HCT116 (cell line): ENCODE results near the gene LCE2B. TPM values are rescaled to one million over a fixed set of nuclear protein-coding genes. Genes with fewer than 3 reads are reported as not detected.

Source experiments
- ATAC-seq: fragments of 200-7000 bp; cut with Tn5 transposase; 2 replicates; pipeline ENCODE4 v1.9.1; 2020; ENCODE audit warnings: mild to moderate bottlenecking, moderate library complexity
- BruUV-seq: library from RNA; stranded (reverse); fragments of 400-500 nt; replicated peaks from 2 replicates; lab custom pipeline; 2021; lab: Mats Ljungman, UMichigan
- CTCF ChIA-PET: fragments of 300-600 bp; sonication (Branson Sonifier 250); formaldehyde crosslinking; loops from one replicate; lab custom pipeline; 2021; ENCODE audit warnings: antibody characterized with exemption; lab: Charles Lee
- POLR2A ChIA-PET: fragments of 300-600, 350-600 bp; sonication (Branson Sonifier 250); formaldehyde crosslinking; loops from one replicate; lab custom pipeline; 2021; ENCODE audit warnings: antibody characterized with exemption; lab: Charles Lee
- RAD21 ChIA-PET, 2 experiments: fragments of 300-600 bp; sonication (Branson Sonifier 250); formaldehyde crosslinking; loops; one replicate each; lab custom pipeline; 2023; ENCODE audit warnings: low total read pairs in 2 of 2; ENCODE audit not compliant: uncharacterized antibody in 2 of 2, unreplicated experiment in 2 of 2, low non-redundant PET in 1 of 2; lab: Charles Lee
- DNase-seq: peaks from one replicate; pipeline ENCODE4 v3.0.0-alpha.2; 2010; ENCODE audit warnings: low read depth, low spot score
- H2AFZ ChIP-seq: fragments of 200-600 bp; shearing (Covaris generic), sonication (generic); 2 replicates; pipeline ENCODE4 v1.6.1; 2017; ENCODE audit warnings: low read depth, mixed run types, mixed read lengths, antibody characterized with exemption, low read length; ENCODE audit not compliant: poor library complexity, severe bottlenecking
- H3K27ac ChIP-seq: 2 replicates; pipeline ENCODE4 v1.5.1; 2012; ENCODE audit warnings: low read depth, low read length
- H3K27me3 ChIP-seq: fragments of 200-600 bp; sonication (generic); 2 replicates; pipeline ENCODE4 v1.6.1; 2016; ENCODE audit warnings: mixed run types, low read length, mixed read lengths; ENCODE audit not compliant: insufficient read depth
- H3K36me3 ChIP-seq, 2 experiments: fragments of 200-500 bp in 1 of 2; fragments of 200-600 bp in 1 of 2; sonication (Bioruptor generic) in 1 of 2; sonication (generic) in 1 of 2; 2 replicates each; pipeline versions ENCODE4 v1.5.1 to v1.6.1; 2014 to 2016; ENCODE audit warnings: low read length in 2 of 2, inconsistent platforms in 1 of 2, mixed read lengths in 1 of 2, mixed run types in 1 of 2; ENCODE audit not compliant: insufficient read depth in 2 of 2, control insufficient read depth in 1 of 2
- H3K4me1 ChIP-seq, 2 experiments: fragments of 200-600 bp in 1 of 2; sonication (generic) in 1 of 2; 2 replicates each; pipeline versions ENCODE4 v1.5.1 to v1.6.1; 2012 to 2017; ENCODE audit warnings: low read length in 2 of 2, inconsistent platforms in 1 of 2, mild to moderate bottlenecking in 1 of 2, mixed read lengths in 1 of 2, mixed run types in 1 of 2, moderate library complexity in 1 of 2; ENCODE audit not compliant: insufficient read depth in 2 of 2, control insufficient read depth in 1 of 2
- H3K4me2 ChIP-seq: fragments of 200-600 bp; sonication (generic); 2 replicates; pipeline ENCODE4 v1.6.1; 2017; ENCODE audit warnings: mixed run types, low read length, mixed read lengths
- H3K4me3 ChIP-seq, 2 experiments: fragments of 200-600 bp in 1 of 2; sonication (generic) in 1 of 2; replicated peaks in 1 of 2; 2 replicates each; pipeline ENCODE4 v1.5.1; 2011 to 2016; ENCODE audit warnings: low read length in 2 of 2, control low read depth in 1 of 2, low read depth in 1 of 2, mild to moderate bottlenecking in 1 of 2, mixed read lengths in 1 of 2, mixed run types in 1 of 2
- H3K79me2 ChIP-seq: fragments of 200-600 bp; sonication (generic); 2 replicates; pipeline ENCODE4 v1.6.1; 2017; ENCODE audit warnings: mild to moderate bottlenecking, mixed run types, low read length, moderate library complexity, mixed read lengths; ENCODE audit not compliant: insufficient read depth
- H3K9ac ChIP-seq: fragments of 200-600 bp; sonication (generic); 2 replicates; pipeline ENCODE4 v1.6.1; 2016; ENCODE audit warnings: low read length, mixed read lengths
- H3K9me2 ChIP-seq: fragments of 200-600 bp; sonication (generic), shearing (Covaris generic); 2 replicates; pipeline ENCODE4 v1.6.1; 2017; ENCODE audit warnings: mixed run types, mild to moderate bottlenecking, moderate library complexity; ENCODE audit not compliant: insufficient read depth
- H3K9me3 ChIP-seq, 2 experiments: fragments of 200-500 bp in 1 of 2; fragments of 200-600 bp in 1 of 2; sonication (Bioruptor generic) in 1 of 2; sonication (generic) in 1 of 2; 2 replicates each; pipeline ENCODE4 v1.6.1; 2014 to 2017; ENCODE audit warnings: low read length in 2 of 2, mixed read lengths in 2 of 2, inconsistent platforms in 1 of 2, low read depth in 1 of 2, mild to moderate bottlenecking in 1 of 2, mixed run types in 1 of 2, moderate library complexity in 1 of 2; ENCODE audit not compliant: control insufficient read depth in 1 of 2, insufficient read depth in 1 of 2
- H4K20me1 ChIP-seq: fragments of 200-600 bp; sonication (generic), shearing (Covaris generic); 2 replicates; pipeline ENCODE4 v1.6.1; 2017; ENCODE audit warnings: mixed run types, mild to moderate bottlenecking, moderate library complexity; ENCODE audit not compliant: insufficient read depth
- EGR1 ChIP-seq: IDR thresholded peaks from 2 replicates; pipeline ENCODE4 v1.6.1; 2012; ENCODE audit warnings: low read depth
- ELF1 ChIP-seq: IDR thresholded peaks from 2 replicates; pipeline ENCODE4 v1.6.1; 2012; ENCODE audit warnings: low read depth, borderline replicate concordance
- EZH2phosphoT487 ChIP-seq: fragments of 200-600 bp; IDR thresholded peaks from 2 replicates; pipeline ENCODE4 v1.6.1; 2018; ENCODE audit warnings: antibody characterized with exemption, borderline replicate concordance
- FOSL1 ChIP-seq: IDR thresholded peaks from 2 replicates; pipeline ENCODE4 v1.6.1; 2012; ENCODE audit warnings: low read depth
- JUND ChIP-seq: IDR thresholded peaks from 2 replicates; pipeline ENCODE4 v1.6.1; 2012
- MAX ChIP-seq: IDR thresholded peaks from 2 replicates; pipeline ENCODE4 v1.6.1; 2012
- POLR2A ChIP-seq: IDR thresholded peaks from 2 replicates; pipeline ENCODE4 v1.7.0; 2011; ENCODE audit warnings: borderline replicate concordance; ENCODE audit not compliant: insufficient read depth, insufficient read length; ENCODE audit errors: extremely low read depth
- POLR2AphosphoS5 ChIP-seq: IDR thresholded peaks from 2 replicates; pipeline ENCODE4 v1.6.1; 2011; ENCODE audit warnings: mild to moderate bottlenecking, low read depth, low read length, moderate library complexity
- RAD21 ChIP-seq: IDR thresholded peaks from 2 replicates; pipeline ENCODE4 v1.6.1; 2012; ENCODE audit warnings: low read depth, mild to moderate bottlenecking
- SP1 ChIP-seq: IDR thresholded peaks from 2 replicates; pipeline ENCODE4 v1.6.1; 2012; ENCODE audit warnings: low read depth
- SRF ChIP-seq: IDR thresholded peaks from 2 replicates; pipeline ENCODE4 v1.6.1; 2012; ENCODE audit warnings: low read depth
- TCF7L2 ChIP-seq: IDR thresholded peaks from 2 replicates; pipeline ENCODE4 v1.7.0; 2011; ENCODE audit warnings: borderline replicate concordance, inconsistent platforms; ENCODE audit not compliant: insufficient read depth, insufficient read length; ENCODE audit errors: extremely low read depth
- ZNF274 ChIP-seq: fragments of 200-500 bp; sonication (Bioruptor generic); IDR thresholded peaks from 2 replicates; pipeline ENCODE4 v1.6.1; 2014; ENCODE audit warnings: mild to moderate bottlenecking, low read depth, low read length, inconsistent platforms
- intact Hi-C: fragments of 100-400 bp; cut with micrococcal nuclease; formaldehyde crosslinking; loops from 2 replicates; pipeline ENCODE4 v1.10.0; 2022
- total RNA-seq: library from RNA; stranded (reverse); gene quantifications from one replicate; pipeline ENCODE4 v1.2.1, GENCODE V29; 2021; ENCODE audit not compliant: unreplicated experiment
- TF ChIP-seq, protein P1 (sequence below): IDR thresholded peaks from 2 replicates; pipeline ENCODE4 v1.6.1; 2012; ENCODE audit warnings: low read depth
- TF ChIP-seq, protein P2 (sequence below): IDR thresholded peaks from 2 replicates; pipeline ENCODE4 v1.6.1; 2011; ENCODE audit warnings: mild to moderate bottlenecking, low read length, moderate library complexity; ENCODE audit not compliant: insufficient replicate concordance; ENCODE audit errors: extremely low read depth

The LCE2B gene
- total RNA-seq, 1 experiment from 2014 or later: not detected

- TF ChIP-seq, protein P1, sequence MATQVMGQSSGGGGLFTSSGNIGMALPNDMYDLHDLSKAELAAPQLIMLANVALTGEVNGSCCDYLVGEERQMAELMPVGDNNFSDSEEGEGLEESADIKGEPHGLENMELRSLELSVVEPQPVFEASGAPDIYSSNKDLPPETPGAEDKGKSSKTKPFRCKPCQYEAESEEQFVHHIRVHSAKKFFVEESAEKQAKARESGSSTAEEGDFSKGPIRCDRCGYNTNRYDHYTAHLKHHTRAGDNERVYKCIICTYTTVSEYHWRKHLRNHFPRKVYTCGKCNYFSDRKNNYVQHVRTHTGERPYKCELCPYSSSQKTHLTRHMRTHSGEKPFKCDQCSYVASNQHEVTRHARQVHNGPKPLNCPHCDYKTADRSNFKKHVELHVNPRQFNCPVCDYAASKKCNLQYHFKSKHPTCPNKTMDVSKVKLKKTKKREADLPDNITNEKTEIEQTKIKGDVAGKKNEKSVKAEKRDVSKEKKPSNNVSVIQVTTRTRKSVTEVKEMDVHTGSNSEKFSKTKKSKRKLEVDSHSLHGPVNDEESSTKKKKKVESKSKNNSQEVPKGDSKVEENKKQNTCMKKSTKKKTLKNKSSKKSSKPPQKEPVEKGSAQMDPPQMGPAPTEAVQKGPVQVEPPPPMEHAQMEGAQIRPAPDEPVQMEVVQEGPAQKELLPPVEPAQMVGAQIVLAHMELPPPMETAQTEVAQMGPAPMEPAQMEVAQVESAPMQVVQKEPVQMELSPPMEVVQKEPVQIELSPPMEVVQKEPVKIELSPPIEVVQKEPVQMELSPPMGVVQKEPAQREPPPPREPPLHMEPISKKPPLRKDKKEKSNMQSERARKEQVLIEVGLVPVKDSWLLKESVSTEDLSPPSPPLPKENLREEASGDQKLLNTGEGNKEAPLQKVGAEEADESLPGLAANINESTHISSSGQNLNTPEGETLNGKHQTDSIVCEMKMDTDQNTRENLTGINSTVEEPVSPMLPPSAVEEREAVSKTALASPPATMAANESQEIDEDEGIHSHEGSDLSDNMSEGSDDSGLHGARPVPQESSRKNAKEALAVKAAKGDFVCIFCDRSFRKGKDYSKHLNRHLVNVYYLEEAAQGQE: no peak
- TF ChIP-seq POLR2A: no peak
- TF ChIP-seq MAX: no peak
Observed at GRCh38 chr1:152656459-152656858, 29.5 kb upstream of the LCE2B start (continued).

DNA sequence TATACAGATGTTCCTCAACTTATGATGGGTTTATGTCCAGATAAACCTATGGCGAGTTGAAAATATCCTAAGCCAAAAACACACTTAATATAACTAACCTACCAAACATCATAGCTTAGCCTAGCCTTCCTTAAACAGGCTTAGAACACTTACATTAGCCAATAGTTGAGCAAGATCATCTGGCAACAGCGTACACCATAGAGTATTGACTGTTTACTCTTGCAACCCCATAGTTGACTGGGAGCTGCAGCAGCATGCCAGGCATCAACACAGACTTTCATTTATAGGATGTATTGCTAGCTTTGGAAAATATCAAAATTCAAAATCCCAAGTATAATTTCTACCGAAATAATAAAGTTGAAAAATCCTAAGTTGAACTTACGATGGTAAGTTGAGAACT, 28.2 kb upstream of the LCE2B start:
- CTCF ChIA-PET: interaction anchor here (0.9 kb wide), 1 partner anchor 213 kb away, joined by 3 read pairs; no protein-coding TSS in a partner anchor
- no peak for TF ChIP-seq EGR1
- TF ChIP-seq MAX: no peak
- no peak for TF ChIP-seq POLR2A
- TF ChIP-seq RAD21: no peak
- no peak for TF ChIP-seq SP1
- no peak for TF ChIP-seq ELF1
- TF ChIP-seq, protein P1: no peak
- TF ChIP-seq FOSL1: no peak
- TF ChIP-seq EZH2phosphoT487: no peak
- no peak for TF ChIP-seq TCF7L2
- no peak for TF ChIP-seq ZNF274
- no peak for TF ChIP-seq SRF
- TF ChIP-seq JUND: no peak
- TF ChIP-seq, protein P2, sequence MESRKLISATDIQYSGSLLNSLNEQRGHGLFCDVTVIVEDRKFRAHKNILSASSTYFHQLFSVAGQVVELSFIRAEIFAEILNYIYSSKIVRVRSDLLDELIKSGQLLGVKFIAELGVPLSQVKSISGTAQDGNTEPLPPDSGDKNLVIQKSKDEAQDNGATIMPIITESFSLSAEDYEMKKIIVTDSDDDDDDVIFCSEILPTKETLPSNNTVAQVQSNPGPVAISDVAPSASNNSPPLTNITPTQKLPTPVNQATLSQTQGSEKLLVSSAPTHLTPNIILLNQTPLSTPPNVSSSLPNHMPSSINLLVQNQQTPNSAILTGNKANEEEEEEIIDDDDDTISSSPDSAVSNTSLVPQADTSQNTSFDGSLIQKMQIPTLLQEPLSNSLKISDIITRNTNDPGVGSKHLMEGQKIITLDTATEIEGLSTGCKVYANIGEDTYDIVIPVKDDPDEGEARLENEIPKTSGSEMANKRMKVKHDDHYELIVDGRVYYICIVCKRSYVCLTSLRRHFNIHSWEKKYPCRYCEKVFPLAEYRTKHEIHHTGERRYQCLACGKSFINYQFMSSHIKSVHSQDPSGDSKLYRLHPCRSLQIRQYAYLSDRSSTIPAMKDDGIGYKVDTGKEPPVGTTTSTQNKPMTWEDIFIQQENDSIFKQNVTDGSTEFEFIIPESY: no peak
- no peak for TF ChIP-seq POLR2AphosphoS5

More for the DNA sequence above, 28.2 kb upstream of the LCE2B start:
- POLR2A ChIA-PET: no interaction called here
- RAD21 ChIA-PET: no interaction called here
- H2AFZ ChIP-seq: no peak overlapping the region
- BruUV-seq: no TSS peak
- no peaks in the 10 kb centered on the region for H3K36me3 ChIP-seq
- no peak overlapping the region for H3K4me2 ChIP-seq
- no peaks in the 10 kb centered on the region for H3K4me1 ChIP-seq
- no peak overlapping the region for H3K9ac ChIP-seq
- H3K9me3 ChIP-seq: no peaks in the 10 kb centered on the region
- DNase-seq: no peak
- H3K27me3 ChIP-seq: peaks cover 46% of the 10 kb centered on the region
- H3K4me3 ChIP-seq: no peak overlapping the region
- H4K20me1 ChIP-seq: no peaks in the 10 kb centered on the region
- H3K9me2 ChIP-seq: no peaks in the 10 kb centered on the region
- ATAC-seq: no peak
- no peak overlapping the region for H3K27ac ChIP-seq
- intact Hi-C loops: no loop called here
- H3K79me2 ChIP-seq: no peaks in the 10 kb centered on the region
